ENCODE data around the gene KIAA1586. TPM values are rescaled to one million over a fixed set of nuclear protein-coding genes. Genes with fewer than 3 reads are reported as not detected.

Gene KIAA1586
- polyA plus RNA-seq, 1 donor (not counting 4 experiments of a cell fraction or from before 2014, with no cell fraction given): 8.2 TPM

DNA sequence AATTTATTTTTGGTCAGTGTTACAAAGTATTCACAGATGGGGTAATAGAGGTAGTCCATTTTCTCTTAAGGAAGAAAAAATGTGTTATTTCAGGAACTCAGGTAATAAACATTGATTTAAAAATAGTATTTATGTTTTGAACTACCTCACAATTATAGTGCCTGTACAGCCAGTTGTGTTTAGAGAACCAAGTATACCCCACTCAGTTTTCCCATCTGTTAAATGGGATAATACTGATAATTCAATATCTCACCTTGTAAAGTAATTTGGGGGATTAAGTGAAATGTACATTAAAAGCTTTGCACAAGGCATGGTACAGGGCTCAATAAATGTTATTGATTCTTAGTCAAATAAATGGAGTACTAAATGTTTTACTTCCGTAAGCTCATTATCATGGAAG lies 48.2 kb downstream of the KIAA1586 start:
- no peak overlapping the region for H3K4me3 ChIP-seq (ENCODE audit: control insufficient read depth in 2 of 3, extremely low read depth in 1 of 3, insufficient read depth in 2 of 3, low read depth in 1 of 3, low read length in 3 of 3)
- TF ChIP-seq, protein P1, sequence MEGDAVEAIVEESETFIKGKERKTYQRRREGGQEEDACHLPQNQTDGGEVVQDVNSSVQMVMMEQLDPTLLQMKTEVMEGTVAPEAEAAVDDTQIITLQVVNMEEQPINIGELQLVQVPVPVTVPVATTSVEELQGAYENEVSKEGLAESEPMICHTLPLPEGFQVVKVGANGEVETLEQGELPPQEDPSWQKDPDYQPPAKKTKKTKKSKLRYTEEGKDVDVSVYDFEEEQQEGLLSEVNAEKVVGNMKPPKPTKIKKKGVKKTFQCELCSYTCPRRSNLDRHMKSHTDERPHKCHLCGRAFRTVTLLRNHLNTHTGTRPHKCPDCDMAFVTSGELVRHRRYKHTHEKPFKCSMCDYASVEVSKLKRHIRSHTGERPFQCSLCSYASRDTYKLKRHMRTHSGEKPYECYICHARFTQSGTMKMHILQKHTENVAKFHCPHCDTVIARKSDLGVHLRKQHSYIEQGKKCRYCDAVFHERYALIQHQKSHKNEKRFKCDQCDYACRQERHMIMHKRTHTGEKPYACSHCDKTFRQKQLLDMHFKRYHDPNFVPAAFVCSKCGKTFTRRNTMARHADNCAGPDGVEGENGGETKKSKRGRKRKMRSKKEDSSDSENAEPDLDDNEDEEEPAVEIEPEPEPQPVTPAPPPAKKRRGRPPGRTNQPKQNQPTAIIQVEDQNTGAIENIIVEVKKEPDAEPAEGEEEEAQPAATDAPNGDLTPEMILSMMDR (optimal IDR thresholded peaks at IDR 0.05 in 1 of 3, IDR thresholded peaks at IDR 0.05 in 1 of 3, conservative IDR thresholded peaks at IDR 0.05 in 1 of 3; ENCODE audit: extremely low read depth in 1 of 3, insufficient read depth in 2 of 3, low read length in 3 of 3): no peak
- no peak for TF ChIP-seq EZH2 (IDR thresholded peaks at IDR 0.05; ENCODE audit: low read length)
- no peak overlapping the region for H2AFZ ChIP-seq (ENCODE audit: control insufficient read depth, low read length)
- H3K27me3 ChIP-seq (ENCODE audit: control insufficient read depth, extremely low read depth, insufficient read depth, low read length): no peaks in the 10 kb centered on the region
- no peak overlapping the region for H3K9ac ChIP-seq (ENCODE audit: control insufficient read depth, extremely low read depth, insufficient read depth, low read length)
- peaks cover 79% of the 10 kb centered on the region for H3K79me2 ChIP-seq (ENCODE audit: control insufficient read depth, insufficient read depth, low read length)
- H3K27ac ChIP-seq (ENCODE audit: control insufficient read depth, insufficient read depth, low read length): no peak overlapping the region
- H3K36me3 ChIP-seq (ENCODE audit: control insufficient read depth in 2 of 2, extremely low read depth in 1 of 2, insufficient read depth in 2 of 2, low read length in 2 of 2): peaks cover 11 to 26% of the 10 kb centered on the region in 2 experiments
- no peaks in the 10 kb centered on the region for H3K9me3 ChIP-seq (ENCODE audit: control insufficient read depth, low read depth, low read length)
- dilution Hi-C loops (cut with MboI; ENCODE audit: extremely low pct_ligation_motif_present, low sequenced_read_pairs): no loop called here
- no peak overlapping the region for H3K4me2 ChIP-seq (ENCODE audit: control insufficient read depth, extremely low read depth, insufficient read depth, low read depth, low read length)
- no peak for DNase-seq (ENCODE audit: low read depth, low spot score)
- H3K4me1 ChIP-seq (ENCODE audit: control insufficient read depth, extremely low read depth, insufficient read depth, low read length): peaks cover 24% of the 10 kb centered on the region
- no peak for FAIRE-seq
- H3K9me1 ChIP-seq (ENCODE audit: control insufficient read depth, extremely low read depth, insufficient read depth, low read length): no peaks in the 10 kb centered on the region
- peaks cover 23% of the 10 kb centered on the region for H4K20me1 ChIP-seq (ENCODE audit: control insufficient read depth, extremely low read depth, insufficient read depth, low read length)

DNA sequence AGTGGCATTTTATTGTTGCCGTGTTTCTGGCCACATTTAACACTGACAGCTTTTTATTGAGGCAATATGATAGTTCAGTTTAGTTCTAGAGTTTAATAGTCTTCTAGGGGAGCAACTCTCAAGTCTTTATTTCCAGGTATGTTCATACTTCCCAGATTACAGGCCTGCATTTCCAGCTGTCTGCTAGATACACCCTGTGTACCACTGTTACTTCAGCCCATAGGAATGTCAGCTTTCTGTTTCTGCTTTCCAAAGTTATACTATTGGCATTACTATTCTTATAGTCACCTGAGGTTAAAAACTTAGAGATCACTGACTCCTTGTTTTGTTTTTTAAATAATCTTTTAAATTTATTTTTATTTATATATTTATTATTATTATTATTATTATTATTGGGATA lies 51.1 kb downstream of the KIAA1586 start:
- H3K9me3 ChIP-seq (ENCODE audit: control insufficient read depth, low read depth, low read length): no peaks in the 10 kb centered on the region
- H3K9ac ChIP-seq (ENCODE audit: control insufficient read depth, extremely low read depth, insufficient read depth, low read length): no peak overlapping the region
- peaks cover 20% of the 10 kb centered on the region for H4K20me1 ChIP-seq (ENCODE audit: control insufficient read depth, extremely low read depth, insufficient read depth, low read length)
- DNase-seq (ENCODE audit: low read depth, low spot score): no peak
- TF ChIP-seq, protein P1 (optimal IDR thresholded peaks at IDR 0.05 in 1 of 3, IDR thresholded peaks at IDR 0.05 in 1 of 3, conservative IDR thresholded peaks at IDR 0.05 in 1 of 3; ENCODE audit: extremely low read depth in 1 of 3, insufficient read depth in 2 of 3, low read length in 3 of 3): no peak
- no peak for TF ChIP-seq EZH2 (IDR thresholded peaks at IDR 0.05; ENCODE audit: low read length)
- H3K4me3 ChIP-seq (ENCODE audit: control insufficient read depth in 2 of 3, extremely low read depth in 1 of 3, insufficient read depth in 2 of 3, low read depth in 1 of 3, low read length in 3 of 3): no peak overlapping the region
- H2AFZ ChIP-seq (ENCODE audit: control insufficient read depth, low read length): no peak overlapping the region
- no peaks in the 10 kb centered on the region for H3K27me3 ChIP-seq (ENCODE audit: control insufficient read depth, extremely low read depth, insufficient read depth, low read length)
- H3K9me1 ChIP-seq (ENCODE audit: control insufficient read depth, extremely low read depth, insufficient read depth, low read length): no peaks in the 10 kb centered on the region
- H3K36me3 ChIP-seq (ENCODE audit: control insufficient read depth in 2 of 2, extremely low read depth in 1 of 2, insufficient read depth in 2 of 2, low read length in 2 of 2): peaks cover 23 to 31% of the 10 kb centered on the region in 2 experiments
- dilution Hi-C loops (cut with MboI; ENCODE audit: extremely low pct_ligation_motif_present, low sequenced_read_pairs): no loop called here
- H3K27ac ChIP-seq (ENCODE audit: control insufficient read depth, insufficient read depth, low read length): no peak overlapping the region
- H3K79me2 ChIP-seq (ENCODE audit: control insufficient read depth, insufficient read depth, low read length): peaks cover 89% of the 10 kb centered on the region
- FAIRE-seq: no peak
- no peak overlapping the region for H3K4me2 ChIP-seq (ENCODE audit: control insufficient read depth, extremely low read depth, insufficient read depth, low read depth, low read length)
- H3K4me1 ChIP-seq (ENCODE audit: control insufficient read depth, extremely low read depth, insufficient read depth, low read length): peaks cover 11% of the 10 kb centered on the region
